Mesothelial cell of epicardium (in vitro differentiated cells): ENCODE data around the gene SIT1. TPM values are rescaled to one million over a fixed set of nuclear protein-coding genes. Genes with fewer than 3 reads are reported as not detected.
"Not testable (repeated sequence)": the region's sequence is repeated elsewhere in the genome, so short reads cannot be mapped to it uniquely, and the experiment has no call there.

Experiments
- DNase-seq, 2 experiments: peaks; one replicate each; pipeline ENCODE4 v3.0.0; 2021; ENCODE audit warnings: low spot score in 2 of 2; ENCODE audit not compliant: unreplicated experiment in 2 of 2
- H3K27ac Mint-ChIP-seq: 2 replicates; pipeline ENCODE4 v1.8.0; 2021; ENCODE audit warnings: mixed read lengths
- H3K27me3 Mint-ChIP-seq: 2 replicates; pipeline ENCODE4 v1.8.0; 2021; ENCODE audit warnings: low read depth, mixed read lengths
- H3K36me3 Mint-ChIP-seq: 2 replicates; pipeline ENCODE4 v1.8.0; 2021; ENCODE audit warnings: mixed read lengths
- H3K4me1 Mint-ChIP-seq: 2 replicates; pipeline ENCODE4 v1.8.0; 2021; ENCODE audit warnings: mixed read lengths
- H3K4me3 Mint-ChIP-seq: 2 replicates; pipeline ENCODE4 v1.8.0; 2021; ENCODE audit warnings: mild to moderate bottlenecking, moderate library complexity, mixed read lengths
- H3K9me3 Mint-ChIP-seq: 2 replicates; pipeline ENCODE4 v1.8.0; 2021; ENCODE audit warnings: mixed read lengths
- CTCF ChIP-seq: fragments of 200-600 bp; sonication (generic); IDR thresholded peaks from one replicate; pipeline ENCODE4 v1.5.0; 2021; ENCODE audit warnings: antibody characterized with exemption; ENCODE audit not compliant: unreplicated experiment
- total RNA-seq: library from RNA; stranded (reverse); gene quantifications from 3 replicates; pipeline ENCODE4 v1.2.1, GENCODE V29; 2021

The SIT1 gene
- total RNA-seq, 1 donor from 2014 or later: not detected

- no peak for TF ChIP-seq CTCF
- Mint-ChIP-seq H3K36me3 (no peaks in the 10 kb centered on the region), H3K4me3 (no peak overlapping the region), H3K27me3 (peaks cover under 1% of the 10 kb centered on the region), H3K27ac (no peak overlapping the region), H3K9me3 (no peaks in the 10 kb centered on the region), H3K4me1 (peaks cover 18% of the 10 kb centered on the region)
- DNase-seq: no peak
Observed at GRCh38 chr9:35652829-35653209, 2.1 kb upstream of the SIT1 start.

GRCh38 chr9:35651956-35652828 is 1.5 kb upstream of the SIT1 start:
- no peaks in the 10 kb centered on the region for H3K27me3 Mint-ChIP-seq
- H3K4me1 Mint-ChIP-seq: peaks cover 19% of the 10 kb centered on the region
- H3K36me3 Mint-ChIP-seq: no peaks in the 10 kb centered on the region
- H3K4me3 Mint-ChIP-seq: no peak overlapping the region
- no peak for TF ChIP-seq CTCF
- no peak for DNase-seq
- no peaks in the 10 kb centered on the region for H3K9me3 Mint-ChIP-seq
- no peak overlapping the region for H3K27ac Mint-ChIP-seq

- Mint-ChIP-seq H3K9me3 (no peaks in the 10 kb centered on the region), H3K27ac (no peak overlapping the region), H3K27me3 (no peaks in the 10 kb centered on the region), H3K36me3 (no peaks in the 10 kb centered on the region), H3K4me3 (no peak overlapping the region), H3K4me1 (peaks cover 13% of the 10 kb centered on the region)
- DNase-seq: no peak
- TF ChIP-seq CTCF: no peak
Observed at GRCh38 chr9:35649431-35650340, 1.0 kb downstream of the SIT1 start.

- Mint-ChIP-seq H3K4me3 (peak overlapping the region; percentile 83), H3K9me3 (no peaks in the 10 kb centered on the region), H3K27me3 (no peaks in the 10 kb centered on the region), H3K4me1 (peaks cover 15% of the 10 kb centered on the region), H3K27ac (peak overlapping the region; percentile 99), H3K36me3 (peaks cover 2% of the 10 kb centered on the region)
- peak; percentile 89 to 96 for DNase-seq
- peak; percentile 93 for TF ChIP-seq CTCF
Observed at GRCh38 chr9:35646533-35647265, 4.0 kb downstream of the SIT1 start.

GRCh38 chr9:35646153-35646532 is 4.6 kb downstream of the SIT1 start:
- peak; percentile 39 to 75 for DNase-seq
- H3K4me1 Mint-ChIP-seq: peaks cover 15% of the 10 kb centered on the region
- peak overlapping the region; percentile 99 for H3K27ac Mint-ChIP-seq
- peaks cover 7% of the 10 kb centered on the region for H3K36me3 Mint-ChIP-seq
- no peaks in the 10 kb centered on the region for H3K27me3 Mint-ChIP-seq
- no peak for TF ChIP-seq CTCF
- H3K4me3 Mint-ChIP-seq: peak overlapping the region; percentile 83
- peaks cover 5% of the 10 kb centered on the region for H3K9me3 Mint-ChIP-seq

GRCh38 chr9:35645736-35646135 is 5.0 kb downstream of the SIT1 start:
- peaks cover 15% of the 10 kb centered on the region for H3K4me1 Mint-ChIP-seq
- H3K9me3 Mint-ChIP-seq, H3K27me3 Mint-ChIP-seq, DNase-seq: not testable (repeated sequence)
- peaks cover 11% of the 10 kb centered on the region for H3K36me3 Mint-ChIP-seq
- H3K4me3 Mint-ChIP-seq: peak overlapping the region; percentile 83
- H3K27ac Mint-ChIP-seq: peak overlapping the region; percentile 99
